ENCODE results near the gene CDK19. TPM values are rescaled to one million over a fixed set of nuclear protein-coding genes. Genes with fewer than 3 reads are reported as not detected.
"Not testable (repeated sequence)": the region's sequence is repeated elsewhere in the genome, so short reads cannot be mapped to it uniquely, and the experiment has no call there.

The CDK19 gene
- total RNA-seq, 1 experiment from 2014 or later: 9.2 TPM

GRCh38 chr6:110731898-110732297, 83.4 kb downstream of the CDK19 start:
- in situ Hi-C loops (cut with HindIII; ENCODE audit: low pct_unique_long_range_greater_than_20kb, low sequenced_read_pairs): no loop called here
- peak; percentile 42 for DNase-seq (ENCODE audit: low read depth, low spot score)

- in situ Hi-C loops (cut with HindIII; ENCODE audit: low pct_unique_long_range_greater_than_20kb, low sequenced_read_pairs): no loop called here
- no peak for DNase-seq (ENCODE audit: low read depth, low spot score)
Observed at GRCh38 chr6:110731196-110731595, 84.1 kb downstream of the CDK19 start.

GRCh38 chr6:110728501-110728900, 86.8 kb downstream of the CDK19 start:
- no peak for DNase-seq (ENCODE audit: low read depth, low spot score)
- in situ Hi-C loops (cut with HindIII; ENCODE audit: low pct_unique_long_range_greater_than_20kb, low sequenced_read_pairs): no loop called here

- in situ Hi-C loops (cut with HindIII; ENCODE audit: low pct_unique_long_range_greater_than_20kb, low sequenced_read_pairs): no loop called here
Observed at GRCh38 chr6:110723017-110723416, 92.3 kb downstream of the CDK19 start.

GRCh38 chr6:110720066-110720465, 95.2 kb downstream of the CDK19 start:
- peak; percentile 94 for DNase-seq (ENCODE audit: low read depth, low spot score)
- in situ Hi-C loops (cut with HindIII; ENCODE audit: low pct_unique_long_range_greater_than_20kb, low sequenced_read_pairs): no loop called here

More at GRCh38 chr6:110723017-110723416, 92.3 kb downstream of the CDK19 start:
- DNase-seq (ENCODE audit: low read depth, low spot score): no peak

GRCh38 chr6:110719601-110720000, 95.7 kb downstream of the CDK19 start:
- in situ Hi-C loops (cut with HindIII; ENCODE audit: low pct_unique_long_range_greater_than_20kb, low sequenced_read_pairs); DNase-seq (ENCODE audit: low read depth, low spot score): not testable (repeated sequence)

GRCh38 chr6:110714143-110714542, 101.1 kb downstream of the CDK19 start:
- DNase-seq (ENCODE audit: low read depth, low spot score): no peak
- in situ Hi-C loops (cut with HindIII; ENCODE audit: low pct_unique_long_range_greater_than_20kb, low sequenced_read_pairs): no loop called here

- DNase-seq (ENCODE audit: low read depth, low spot score): no peak
Observed at GRCh38 chr6:110712238-110712637, 103.0 kb downstream of the CDK19 start.

GRCh38 chr6:110710115-110710514, 105.2 kb downstream of the CDK19 start:
- in situ Hi-C loops (cut with HindIII; ENCODE audit: low pct_unique_long_range_greater_than_20kb, low sequenced_read_pairs): no loop called here

More at GRCh38 chr6:110712238-110712637, 103.0 kb downstream of the CDK19 start:
- in situ Hi-C loops (cut with HindIII; ENCODE audit: low pct_unique_long_range_greater_than_20kb, low sequenced_read_pairs): no loop called here

GRCh38 chr6:110708295-110708950, 106.8 kb downstream of the CDK19 start:
- DNase-seq (ENCODE audit: low read depth, low spot score): no peak
- in situ Hi-C loops (cut with HindIII; ENCODE audit: low pct_unique_long_range_greater_than_20kb, low sequenced_read_pairs): no loop called here

More at GRCh38 chr6:110710115-110710514, 105.2 kb downstream of the CDK19 start:
- no peak for DNase-seq (ENCODE audit: low read depth, low spot score)

GRCh38 chr6:110705543-110705942, 109.7 kb downstream of the CDK19 start:
- no peak for DNase-seq (ENCODE audit: low read depth, low spot score)
- in situ Hi-C loops (cut with HindIII; ENCODE audit: low pct_unique_long_range_greater_than_20kb, low sequenced_read_pairs): no loop called here

- peak; percentile 34 for DNase-seq (ENCODE audit: low read depth, low spot score)
- in situ Hi-C loops (cut with HindIII; ENCODE audit: low pct_unique_long_range_greater_than_20kb, low sequenced_read_pairs): no loop called here
Observed at GRCh38 chr6:110703906-110704594, 111.2 kb downstream of the CDK19 start.

GRCh38 chr6:110703010-110703905, 112.0 kb downstream of the CDK19 start:
- in situ Hi-C loops (cut with HindIII; ENCODE audit: low pct_unique_long_range_greater_than_20kb, low sequenced_read_pairs): no loop called here

GRCh38 chr6:110699780-110700179, 115.5 kb downstream of the CDK19 start:
- in situ Hi-C loops (cut with HindIII; ENCODE audit: low pct_unique_long_range_greater_than_20kb, low sequenced_read_pairs): no loop called here
- no peak for DNase-seq (ENCODE audit: low read depth, low spot score)

More at GRCh38 chr6:110703010-110703905, 112.0 kb downstream of the CDK19 start:
- DNase-seq (ENCODE audit: low read depth, low spot score): no peak

- no peak for DNase-seq (ENCODE audit: low read depth, low spot score)
- in situ Hi-C loops (cut with HindIII; ENCODE audit: low pct_unique_long_range_greater_than_20kb, low sequenced_read_pairs): no loop called here
Observed at GRCh38 chr6:110693994-110694393, 121.3 kb downstream of the CDK19 start.

- DNase-seq (ENCODE audit: low read depth, low spot score): no peak
- in situ Hi-C loops (cut with HindIII; ENCODE audit: low pct_unique_long_range_greater_than_20kb, low sequenced_read_pairs): no loop called here
Observed at GRCh38 chr6:110693296-110693695, 122.0 kb downstream of the CDK19 start.

- no peak for DNase-seq (ENCODE audit: low read depth, low spot score)
- in situ Hi-C loops (cut with HindIII; ENCODE audit: low pct_unique_long_range_greater_than_20kb, low sequenced_read_pairs): no loop called here
Observed at GRCh38 chr6:110690916-110691315, 124.4 kb downstream of the CDK19 start.

GRCh38 chr6:110690106-110690654, 125.1 kb downstream of the CDK19 start:
- DNase-seq (ENCODE audit: low read depth, low spot score): no peak
- in situ Hi-C loops (cut with HindIII; ENCODE audit: low pct_unique_long_range_greater_than_20kb, low sequenced_read_pairs): no loop called here

All from SK-MEL-5 (cell line).